Nephron (organoid): ENCODE data around the gene APOA4.

Experiments used
- H3K27ac Mint-ChIP-seq, 3 experiments: 2 replicates each; pipeline ENCODE4 v1.8.0; 2020; ENCODE audit warnings: mixed read lengths in 3 of 3, mild to moderate bottlenecking in 2 of 3, moderate library complexity in 1 of 3
- H3K27me3 Mint-ChIP-seq: 2 replicates; pipeline ENCODE4 v1.8.0; 2021; ENCODE audit warnings: low read depth, mild to moderate bottlenecking, moderate library complexity, mixed read lengths
- H3K36me3 Mint-ChIP-seq: 2 replicates; pipeline ENCODE4 v1.8.0; 2020; ENCODE audit warnings: low read depth, mixed read lengths
- H3K4me1 Mint-ChIP-seq: 2 replicates; pipeline ENCODE4 v1.8.0; 2020; ENCODE audit warnings: mixed read lengths
- H3K4me3 Mint-ChIP-seq, 3 experiments: 2 replicates each; pipeline ENCODE4 v1.8.0; 2020; ENCODE audit warnings: mild to moderate bottlenecking in 3 of 3, mixed read lengths in 3 of 3, moderate library complexity in 2 of 3
- H3K9me3 Mint-ChIP-seq: 2 replicates; pipeline ENCODE4 v1.8.0; 2020; ENCODE audit warnings: mixed read lengths
- CTCF ChIP-seq, 3 experiments: fragments of 200-600 bp; sonication (generic); IDR thresholded peaks; one replicate each; pipeline ENCODE4 v1.5.0; 2021; ENCODE audit warnings: antibody characterized with exemption in 3 of 3; ENCODE audit not compliant: unreplicated experiment in 3 of 3

Gene APOA4

GRCh38 chr11:116819049-116819448 is 4.1 kb downstream of the APOA4 start:
- no peak for TF ChIP-seq CTCF (IDR thresholded peaks at IDR 0.05; ENCODE audit: unreplicated experiment in 3 of 3)
- no peak overlapping the region for H3K4me3 Mint-ChIP-seq
- no peaks in the 10 kb centered on the region for H3K27me3 Mint-ChIP-seq
- H3K9me3 Mint-ChIP-seq: no peaks in the 10 kb centered on the region
- no peaks in the 10 kb centered on the region for H3K4me1 Mint-ChIP-seq
- no peaks in the 10 kb centered on the region for H3K36me3 Mint-ChIP-seq
- H3K27ac Mint-ChIP-seq: no peak overlapping the region

GRCh38 chr11:116814502-116814901 is 8.6 kb downstream of the APOA4 start:
- no peaks in the 10 kb centered on the region for H3K27me3 Mint-ChIP-seq
- no peak overlapping the region for H3K4me3 Mint-ChIP-seq
- no peaks in the 10 kb centered on the region for H3K36me3 Mint-ChIP-seq
- H3K9me3 Mint-ChIP-seq: no peaks in the 10 kb centered on the region
- H3K27ac Mint-ChIP-seq: no peak overlapping the region
- no peak for TF ChIP-seq CTCF (IDR thresholded peaks at IDR 0.05; ENCODE audit: unreplicated experiment in 3 of 3)
- H3K4me1 Mint-ChIP-seq: no peaks in the 10 kb centered on the region

GRCh38 chr11:116813781-116814471 is 9.2 kb downstream of the APOA4 start:
- Mint-ChIP-seq H3K36me3 (no peaks in the 10 kb centered on the region), H3K4me1 (no peaks in the 10 kb centered on the region), H3K27me3 (no peaks in the 10 kb centered on the region), H3K4me3 (no peak overlapping the region), H3K9me3 (no peaks in the 10 kb centered on the region), H3K27ac (no peak overlapping the region)
- TF ChIP-seq CTCF (IDR thresholded peaks at IDR 0.05; ENCODE audit: unreplicated experiment in 3 of 3): no peak

- Mint-ChIP-seq H3K4me3 (no peak overlapping the region), H3K9me3 (no peaks in the 10 kb centered on the region), H3K27ac (no peak overlapping the region), H3K27me3 (no peaks in the 10 kb centered on the region), H3K4me1 (no peaks in the 10 kb centered on the region), H3K36me3 (no peaks in the 10 kb centered on the region)
- TF ChIP-seq CTCF (IDR thresholded peaks at IDR 0.05; ENCODE audit: unreplicated experiment in 3 of 3): no peak
Measured at GRCh38 chr11:116813170-116813569, 9.9 kb downstream of the APOA4 start.

GRCh38 chr11:116812109-116812508 is 11.0 kb downstream of the APOA4 start:
- no peaks in the 10 kb centered on the region for H3K9me3 Mint-ChIP-seq
- no peaks in the 10 kb centered on the region for H3K4me1 Mint-ChIP-seq
- H3K27me3 Mint-ChIP-seq: no peaks in the 10 kb centered on the region
- no peaks in the 10 kb centered on the region for H3K36me3 Mint-ChIP-seq
- H3K4me3 Mint-ChIP-seq: no peak overlapping the region
- no peak for TF ChIP-seq CTCF (IDR thresholded peaks at IDR 0.05; ENCODE audit: unreplicated experiment in 3 of 3)
- H3K27ac Mint-ChIP-seq: no peak overlapping the region

GRCh38 chr11:116811194-116811593 is 11.9 kb downstream of the APOA4 start:
- Mint-ChIP-seq H3K4me3 (no peak overlapping the region), H3K27me3 (peaks cover 4% of the 10 kb centered on the region), H3K27ac (no peak overlapping the region), H3K9me3 (no peaks in the 10 kb centered on the region), H3K4me1 (no peaks in the 10 kb centered on the region), H3K36me3 (no peaks in the 10 kb centered on the region)
- TF ChIP-seq CTCF (IDR thresholded peaks at IDR 0.05; ENCODE audit: unreplicated experiment in 3 of 3): no peak
